ENCODE data around the gene CLIC4.

CLIC4 gene

DNA sequence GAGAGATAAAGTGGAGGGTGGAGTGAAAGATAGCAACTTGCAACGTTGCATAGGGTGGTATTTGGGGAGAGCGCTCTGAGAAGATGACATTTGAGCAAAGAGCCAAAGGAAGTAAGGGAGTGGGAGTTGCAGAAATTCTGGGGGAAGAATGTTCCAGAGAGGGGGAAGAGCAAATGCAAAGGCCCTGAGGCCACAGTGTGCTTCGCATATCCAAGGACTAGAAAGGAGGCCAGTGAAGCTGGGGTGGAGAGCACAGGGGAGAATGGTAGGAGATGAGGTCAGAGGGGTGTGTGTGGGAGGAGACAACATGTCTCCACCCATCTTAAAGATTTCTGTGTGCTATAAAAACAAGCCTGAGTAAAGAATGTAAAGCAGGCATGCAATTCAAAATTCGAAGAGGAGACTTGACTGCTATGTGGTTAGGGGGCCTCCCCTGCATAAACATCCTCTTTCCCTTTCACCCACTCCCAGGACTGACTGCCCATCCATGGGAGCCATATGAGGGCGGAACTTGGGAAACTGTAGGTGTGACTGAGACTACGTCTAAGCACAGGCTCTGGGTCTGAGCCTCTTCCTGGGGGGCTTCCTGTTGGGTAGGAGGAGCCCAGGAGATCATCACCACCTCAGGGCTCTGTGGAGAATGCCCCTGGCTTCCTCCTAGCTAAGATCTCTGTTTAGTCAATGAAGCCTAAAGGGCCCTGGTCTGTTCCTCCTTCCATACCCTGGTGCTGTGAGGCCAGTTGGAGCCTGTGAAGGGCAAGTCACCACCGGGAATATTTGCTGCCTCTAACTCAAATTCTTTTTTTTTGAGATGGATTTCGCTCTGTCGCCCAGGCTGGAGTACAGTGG, 2.9 kb upstream of the CLIC4 start:
- TF ChIP-seq, protein P1, sequence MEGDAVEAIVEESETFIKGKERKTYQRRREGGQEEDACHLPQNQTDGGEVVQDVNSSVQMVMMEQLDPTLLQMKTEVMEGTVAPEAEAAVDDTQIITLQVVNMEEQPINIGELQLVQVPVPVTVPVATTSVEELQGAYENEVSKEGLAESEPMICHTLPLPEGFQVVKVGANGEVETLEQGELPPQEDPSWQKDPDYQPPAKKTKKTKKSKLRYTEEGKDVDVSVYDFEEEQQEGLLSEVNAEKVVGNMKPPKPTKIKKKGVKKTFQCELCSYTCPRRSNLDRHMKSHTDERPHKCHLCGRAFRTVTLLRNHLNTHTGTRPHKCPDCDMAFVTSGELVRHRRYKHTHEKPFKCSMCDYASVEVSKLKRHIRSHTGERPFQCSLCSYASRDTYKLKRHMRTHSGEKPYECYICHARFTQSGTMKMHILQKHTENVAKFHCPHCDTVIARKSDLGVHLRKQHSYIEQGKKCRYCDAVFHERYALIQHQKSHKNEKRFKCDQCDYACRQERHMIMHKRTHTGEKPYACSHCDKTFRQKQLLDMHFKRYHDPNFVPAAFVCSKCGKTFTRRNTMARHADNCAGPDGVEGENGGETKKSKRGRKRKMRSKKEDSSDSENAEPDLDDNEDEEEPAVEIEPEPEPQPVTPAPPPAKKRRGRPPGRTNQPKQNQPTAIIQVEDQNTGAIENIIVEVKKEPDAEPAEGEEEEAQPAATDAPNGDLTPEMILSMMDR (IDR thresholded peaks at IDR 0.05; ENCODE audit: low read depth, low read length) = no peak
- H3K36me3 ChIP-seq = peaks cover 4% of the 10 kb centered on the region
- H3K27ac ChIP-seq = peak overlapping the region; percentile 73
- H3K4me3 ChIP-seq (ENCODE audit: low read depth, low read length) = no peak overlapping the region
- no peak for DNase-seq
- no peaks in the 10 kb centered on the region for H3K9me3 ChIP-seq (ENCODE audit: severe bottlenecking)
- H3K27me3 ChIP-seq (ENCODE audit: insufficient read depth, low read depth, severe bottlenecking) = no peaks in the 10 kb centered on the region

DNA sequence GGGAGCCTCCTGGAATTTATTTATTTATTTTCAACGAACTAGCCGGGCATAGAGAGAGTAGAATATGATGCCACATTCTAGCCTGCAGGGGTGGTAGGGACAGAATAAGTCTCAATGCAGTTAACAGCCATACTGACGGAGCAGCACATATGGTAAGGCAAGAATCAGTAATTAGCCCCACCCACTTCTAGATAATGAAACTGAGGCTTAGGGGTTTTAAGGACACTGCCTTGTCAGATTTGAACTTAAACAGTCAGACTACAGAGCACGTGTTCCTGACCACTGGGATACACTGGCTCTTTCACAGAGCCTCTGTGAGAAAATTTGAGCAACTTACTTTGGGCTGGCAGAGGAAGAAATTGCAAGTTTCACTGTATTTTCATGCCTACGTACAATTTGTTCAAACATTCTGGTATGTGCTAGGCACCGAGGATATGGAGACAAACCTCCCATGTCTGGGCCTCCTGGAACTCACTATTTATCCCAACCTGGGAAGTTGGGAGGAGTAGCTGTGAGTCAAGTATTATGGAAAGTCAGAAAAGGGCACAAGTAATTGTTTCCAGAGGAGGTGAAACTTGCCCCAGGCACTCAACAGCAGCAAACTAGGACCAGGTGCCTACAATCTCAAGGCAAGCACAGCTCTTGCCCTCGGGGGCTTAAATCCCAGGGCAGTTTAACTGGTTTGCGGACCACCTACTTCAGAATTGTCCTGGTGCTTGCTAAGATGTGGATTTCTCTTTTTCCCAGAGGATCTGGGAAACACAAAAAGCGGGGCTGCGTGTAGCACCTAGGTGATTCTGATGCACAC, 1.6 kb upstream of the CLIC4 start:
- Histone ChIP-seq H3K36me3 (peaks cover 4% of the 10 kb centered on the region), H3K27me3 (ENCODE audit: insufficient read depth, low read depth, severe bottlenecking) (no peaks in the 10 kb centered on the region), H3K27ac (peak overlapping the region; percentile 73), H3K9me3 (ENCODE audit: severe bottlenecking) (no peaks in the 10 kb centered on the region), H3K4me3 (ENCODE audit: low read depth, low read length) (no peak overlapping the region)
- TF ChIP-seq, protein P1 (IDR thresholded peaks at IDR 0.05; ENCODE audit: low read depth, low read length) = no peak
- DNase-seq = peak; percentile 60

DNA sequence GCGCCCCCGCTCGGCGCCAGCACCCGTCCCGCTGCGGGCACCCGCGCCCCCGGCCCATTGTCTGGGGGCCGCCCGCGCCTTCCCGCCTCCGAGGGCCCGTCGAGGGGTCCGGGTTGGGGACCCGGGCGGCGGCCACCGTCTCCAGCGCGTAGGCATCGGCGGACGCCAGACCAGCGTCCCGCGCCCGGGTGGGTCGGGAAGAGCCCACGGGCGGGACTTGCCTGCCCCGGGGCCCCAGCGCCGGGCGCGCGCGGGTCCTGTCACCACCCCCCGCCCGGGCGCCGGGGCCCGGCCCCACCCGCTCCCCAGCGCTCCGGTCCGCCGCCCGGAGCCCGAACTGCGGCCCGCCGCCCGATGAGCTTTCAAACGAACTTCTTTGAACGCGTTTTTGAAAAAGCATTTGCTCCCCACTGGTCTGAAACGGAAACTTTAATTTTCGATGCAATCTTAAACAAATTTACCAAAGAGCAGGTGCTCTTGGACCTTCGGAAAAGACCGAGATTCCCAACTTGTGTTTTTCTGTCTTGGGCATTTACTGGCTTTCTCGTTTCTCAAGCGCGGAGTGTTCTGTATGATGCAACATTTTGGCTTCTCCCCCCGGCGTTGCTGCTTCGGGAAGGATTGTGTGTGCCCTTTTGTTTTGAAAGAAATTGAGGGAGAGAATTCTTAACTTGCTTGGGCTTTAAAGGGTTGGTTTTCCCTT, 615 bp downstream of the CLIC4 start:
- DNase-seq = no peak
- peak overlapping the region; percentile 94 for H3K4me3 ChIP-seq (ENCODE audit: low read depth, low read length)
- H3K27me3 ChIP-seq (ENCODE audit: insufficient read depth, low read depth, severe bottlenecking) = no peaks in the 10 kb centered on the region
- H3K9me3 ChIP-seq (ENCODE audit: severe bottlenecking) = no peaks in the 10 kb centered on the region
- peak overlapping the region; percentile 84 for H3K27ac ChIP-seq
- peaks cover 14% of the 10 kb centered on the region for H3K36me3 ChIP-seq
- TF ChIP-seq, protein P1 (IDR thresholded peaks at IDR 0.05; ENCODE audit: low read depth, low read length) = no peak

DNA sequence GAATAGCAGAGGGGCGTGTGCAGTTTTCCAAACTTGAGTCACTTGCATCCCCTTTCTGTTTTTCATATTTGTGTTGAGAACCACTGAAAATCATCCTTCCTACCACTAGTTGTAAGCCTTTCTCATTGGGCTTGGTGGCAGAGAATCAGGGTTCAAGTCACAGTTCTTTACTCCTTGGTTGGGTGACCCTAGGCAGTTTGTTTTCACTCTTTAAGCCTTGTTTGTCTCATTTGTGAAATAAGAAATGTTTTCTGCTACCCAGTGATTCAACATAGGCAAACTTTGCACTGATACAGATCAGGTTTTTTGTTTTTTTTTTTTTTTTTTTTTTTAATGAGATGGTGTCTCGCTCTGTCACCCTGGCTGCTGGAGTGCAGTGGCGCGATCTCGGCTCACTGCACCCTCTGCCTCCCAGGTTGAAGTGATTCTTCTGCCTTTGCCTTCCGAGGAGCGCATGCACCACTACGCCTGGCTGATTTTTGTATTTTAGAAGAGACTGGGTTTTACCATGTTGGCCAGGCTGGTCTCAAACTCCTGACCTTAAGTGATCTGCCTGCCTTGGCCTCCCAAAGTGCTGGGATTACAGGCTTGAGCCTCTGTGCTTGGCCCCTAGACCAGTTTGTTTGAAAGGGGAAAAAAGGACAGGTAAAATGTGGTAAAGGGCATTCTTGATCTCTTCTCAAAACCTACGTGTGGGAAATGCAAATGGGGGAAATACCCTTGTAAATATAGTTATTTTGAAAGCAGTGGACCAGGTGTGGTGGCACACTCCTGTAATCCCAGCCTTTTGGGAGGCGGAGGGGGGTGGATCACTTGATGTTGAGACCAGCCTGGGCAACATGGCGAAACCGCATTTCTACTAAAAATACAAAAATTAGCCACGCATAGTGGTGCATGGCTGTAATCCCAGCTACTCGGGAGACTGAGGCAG, 3.2 kb downstream of the CLIC4 start:
- DNase-seq = no peak
- Histone ChIP-seq H3K36me3 (peaks cover 16% of the 10 kb centered on the region), H3K27me3 (ENCODE audit: insufficient read depth, low read depth, severe bottlenecking) (no peaks in the 10 kb centered on the region), H3K4me3 (ENCODE audit: low read depth, low read length) (no peak overlapping the region), H3K27ac (no peak overlapping the region), H3K9me3 (ENCODE audit: severe bottlenecking) (no peaks in the 10 kb centered on the region)
- TF ChIP-seq, protein P1 (IDR thresholded peaks at IDR 0.05; ENCODE audit: low read depth, low read length) = no peak

DNA sequence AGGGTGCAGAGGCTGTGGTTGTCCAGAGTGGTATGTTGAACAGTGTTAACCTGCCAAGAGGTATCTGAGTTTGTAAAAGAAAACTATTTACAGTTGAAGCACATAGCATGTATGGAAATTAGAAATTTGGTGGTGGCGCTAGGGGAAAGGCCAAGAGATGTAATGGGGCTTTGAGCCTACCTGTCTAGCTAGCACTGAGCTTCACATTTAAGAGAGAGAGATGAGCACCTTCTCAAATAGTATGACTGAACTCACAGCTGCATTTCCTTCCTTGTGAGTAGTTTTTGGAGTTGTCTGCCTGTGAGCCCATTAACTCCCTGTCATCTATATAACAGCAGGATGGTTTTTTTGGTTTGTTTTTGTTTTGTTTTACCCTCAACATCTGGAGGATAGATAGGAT, 4.0 kb downstream of the CLIC4 start:
- TF ChIP-seq, protein P1 (IDR thresholded peaks at IDR 0.05; ENCODE audit: low read depth, low read length) = no peak
- H3K27ac ChIP-seq = no peak overlapping the region
- H3K9me3 ChIP-seq (ENCODE audit: severe bottlenecking) = no peaks in the 10 kb centered on the region
- DNase-seq = no peak
- no peaks in the 10 kb centered on the region for H3K27me3 ChIP-seq (ENCODE audit: insufficient read depth, low read depth, severe bottlenecking)
- peaks cover 16% of the 10 kb centered on the region for H3K36me3 ChIP-seq
- no peak overlapping the region for H3K4me3 ChIP-seq (ENCODE audit: low read depth, low read length)

All from WERI-Rb-1 (cell line).